ENCODE data around the gene DNAAF8. TPM values are rescaled to one million over a fixed set of nuclear protein-coding genes. Genes with fewer than 3 reads are reported as not detected.
A peak's percentile ranks its signal among the peaks of the same experiment; 100 is the strongest.
"Not testable (repeated sequence)": the region's sequence is repeated elsewhere in the genome, so short reads cannot be mapped to it uniquely, and the experiment has no call there.

DNAAF8 gene
- total and polyA plus RNA-seq, 7 donors: 0.42 to 2.1 (median 1.2) TPM; not detected in 1

- no peaks in the 10 kb centered on the region for H3K36me3 ChIP-seq (ENCODE audit: insufficient read depth in 1 of 2, low read depth in 1 of 2)
- H3K9me3 ChIP-seq: no peaks in the 10 kb centered on the region
- TF ChIP-seq CTCF (IDR thresholded peaks at IDR 0.05): no peak
- DNase-seq: peak in 1 of 2 donors; percentile 40
- no peaks in the 10 kb centered on the region for H3K27me3 ChIP-seq (ENCODE audit: insufficient read depth in 3 of 3, low read length in 2 of 3)
- no peak overlapping the region for H3K27ac ChIP-seq
- peaks cover 9% of the 10 kb centered on the region for H3K4me1 ChIP-seq
- intact Hi-C loops (cut with DNase I): no loop called here
- no peak overlapping the region for H3K4me3 ChIP-seq
- WGBS, 3 donors: 74 to 82% (median 78%) methylated on average over 15 of the region's 15 CpGs
- no peak for ATAC-seq
These were observed 3.2 kb downstream of the DNAAF8 start for GRCh38 chr16:4737545-4737944.

GRCh38 chr16:4738370-4738769 lies 4.0 kb downstream of the DNAAF8 start:
- H3K4me1 ChIP-seq; intact Hi-C loops (cut with DNase I); H3K27me3 ChIP-seq (ENCODE audit: insufficient read depth in 3 of 3, low read length in 2 of 3); H3K36me3 ChIP-seq (ENCODE audit: insufficient read depth in 1 of 2, low read depth in 1 of 2); H3K4me3 ChIP-seq; H3K27ac ChIP-seq; ATAC-seq; H3K9me3 ChIP-seq: not testable (repeated sequence)
- peak in 1 of 2 donors; percentile 18 for DNase-seq
- 54 to 68% (median 59%) methylated on average over 5 of the region's 5 CpGs for WGBS, 3 donors

GRCh38 chr16:4743226-4743878 lies 9.0 kb downstream of the DNAAF8 start:
- 38 to 45% (median 44%) methylated on average over 14 of the region's 14 CpGs for WGBS, 3 donors
- peaks cover 9% of the 10 kb centered on the region for H3K4me1 ChIP-seq
- peak in 1 of 4 donors; percentile 28 for ATAC-seq
- intact Hi-C loops (cut with DNase I): no loop called here
- H3K9me3 ChIP-seq: no peaks in the 10 kb centered on the region
- no peak overlapping the region for H3K27ac ChIP-seq
- peaks cover 0 to 1% (median 0%) of the 10 kb centered on the region in 3 donors for H3K27me3 ChIP-seq (ENCODE audit: insufficient read depth in 3 of 3, low read length in 2 of 3)
- TF ChIP-seq CTCF (IDR thresholded peaks at IDR 0.05): no peak
- peak in 1 of 2 donors; percentile 43 for DNase-seq
- no peaks in the 10 kb centered on the region for H3K36me3 ChIP-seq (ENCODE audit: insufficient read depth in 1 of 2, low read depth in 1 of 2)
- no peak overlapping the region for H3K4me3 ChIP-seq

- intact Hi-C loops (cut with DNase I): no loop called here
- H3K4me3 ChIP-seq: no peak overlapping the region
- TF ChIP-seq CTCF (IDR thresholded peaks at IDR 0.05): no peak
- no peak overlapping the region for H3K27ac ChIP-seq
- H3K27me3 ChIP-seq (ENCODE audit: insufficient read depth in 3 of 3, low read length in 2 of 3): peaks cover 0 to 1% (median 0%) of the 10 kb centered on the region in 3 donors
- DNase-seq (peak in 1 of 2 donors; percentile 26), ATAC-seq (no peak)
- WGBS, 3 donors: 62 to 70% (median 67%) methylated on average over 13 of the region's 13 CpGs
- H3K9me3 ChIP-seq: no peaks in the 10 kb centered on the region
- H3K4me1 ChIP-seq: peaks cover 9% of the 10 kb centered on the region
- H3K36me3 ChIP-seq (ENCODE audit: insufficient read depth in 1 of 2, low read depth in 1 of 2): peaks cover 0 to 7% of the 10 kb centered on the region in 2 donors
These were observed 10.4 kb downstream of the DNAAF8 start for GRCh38 chr16:4744555-4745273.

GRCh38 chr16:4745274-4745569 lies 10.9 kb downstream of the DNAAF8 start:
- no peak for ATAC-seq
- WGBS, 3 donors: 78 to 85% (median 81%) methylated on average over 3 of the region's 3 CpGs

More at GRCh38 chr16:4745274-4745569, 10.9 kb downstream of the DNAAF8 start:
- no peaks in the 10 kb centered on the region for H3K9me3 ChIP-seq
- H3K4me3 ChIP-seq: no peak overlapping the region
- intact Hi-C loops (cut with DNase I): no loop called here
- H3K36me3 ChIP-seq (ENCODE audit: insufficient read depth in 1 of 2, low read depth in 1 of 2): peaks cover 0 to 12% of the 10 kb centered on the region in 2 donors
- H3K27ac ChIP-seq: no peak overlapping the region
- DNase-seq: no peak
- TF ChIP-seq CTCF (IDR thresholded peaks at IDR 0.05): no peak
- peaks cover 9% of the 10 kb centered on the region for H3K4me1 ChIP-seq
- peaks cover 0 to 1% (median 0%) of the 10 kb centered on the region in 3 donors for H3K27me3 ChIP-seq (ENCODE audit: insufficient read depth in 3 of 3, low read length in 2 of 3)

Data from psoas muscle (tissue), 8 donors.